Esophagus squamous epithelium (tissue), 4 donors: ENCODE data around the gene CELA2B.
"Not testable (repeated sequence)": the region's sequence is repeated elsewhere in the genome, so short reads cannot be mapped to it uniquely, and the experiment has no call there.

ENCODE experiments used
- CTCF ChIP-seq, 6 experiments: fragments of 450-650 bp in 4 of 6; fragments of 200-600 bp in 2 of 6; sonication (generic) in 2 of 6; IDR thresholded peaks; one replicate each; pipeline ENCODE4 v1.5.1; 2016 to 2019; ENCODE audit warnings: antibody characterized with exemption in 6 of 6, mild to moderate bottlenecking in 4 of 6, moderate library complexity in 4 of 6
- POLR2A ChIP-seq, 4 donors: fragments of 450-650 bp; IDR thresholded peaks; one replicate each; pipeline ENCODE4 v1.6.1; 2017; ENCODE audit warnings: antibody characterized with exemption in 4 of 4, mild to moderate bottlenecking in 4 of 4, moderate library complexity in 3 of 4

GRCh38 chr1:15469821-15470448, 6.0 kb upstream of the CELA2B start:
- TF ChIP-seq CTCF, POLR2A (IDR thresholded peaks at IDR 0.05): not testable (repeated sequence)
